Body of pancreas (tissue), 4 donors: Measurements from ENCODE around the gene ARID1B.

ENCODE experiments used
- POLR2A ChIP-seq, 3 donors: fragments of 450-650 bp; IDR thresholded peaks; one replicate each; pipeline ENCODE4 v1.6.1; 2016; ENCODE audit warnings: antibody characterized with exemption in 3 of 3, mild to moderate bottlenecking in 2 of 3
- TF ChIP-seq, protein P1 (sequence below), 7 experiments: fragments of 450-650 bp in 4 of 7; fragments of 200-600 bp in 3 of 7; sonication (generic) in 3 of 7; IDR thresholded peaks; one replicate each; pipeline ENCODE4 v1.5.1; 2016 to 2019; ENCODE audit warnings: antibody characterized with exemption in 7 of 7

DNA sequence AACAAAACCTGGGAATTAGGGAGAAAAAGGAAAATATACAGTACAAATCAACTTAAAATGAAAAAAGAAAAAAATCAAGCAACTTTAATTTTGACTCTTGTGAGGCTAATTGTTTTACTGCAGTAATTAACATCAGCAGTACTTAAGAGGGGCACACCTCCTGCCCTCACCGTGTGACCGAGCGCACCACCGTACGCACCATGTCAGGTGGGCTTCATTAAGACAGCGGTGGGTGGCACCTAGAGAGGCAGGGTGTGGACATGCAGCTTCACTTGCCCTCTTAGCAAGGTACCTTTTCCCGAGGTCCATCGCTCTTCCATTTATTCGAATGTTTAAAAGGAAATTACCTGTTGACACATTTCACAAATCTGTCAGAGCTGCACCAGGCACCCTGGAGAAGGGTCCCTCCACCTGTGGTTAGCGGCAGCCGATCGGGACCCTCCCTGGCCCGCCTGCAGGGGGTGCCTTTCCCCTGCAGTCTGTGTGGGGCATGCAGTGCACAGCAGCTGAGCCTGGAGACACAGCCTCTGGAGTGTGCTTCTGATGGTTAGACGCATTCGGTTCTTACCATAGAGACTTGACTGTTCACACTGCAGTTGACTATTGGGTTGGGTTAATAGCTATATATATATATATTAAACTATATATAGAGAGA lies 362.0 kb downstream of the ARID1B start:
- TF ChIP-seq, protein P1, sequence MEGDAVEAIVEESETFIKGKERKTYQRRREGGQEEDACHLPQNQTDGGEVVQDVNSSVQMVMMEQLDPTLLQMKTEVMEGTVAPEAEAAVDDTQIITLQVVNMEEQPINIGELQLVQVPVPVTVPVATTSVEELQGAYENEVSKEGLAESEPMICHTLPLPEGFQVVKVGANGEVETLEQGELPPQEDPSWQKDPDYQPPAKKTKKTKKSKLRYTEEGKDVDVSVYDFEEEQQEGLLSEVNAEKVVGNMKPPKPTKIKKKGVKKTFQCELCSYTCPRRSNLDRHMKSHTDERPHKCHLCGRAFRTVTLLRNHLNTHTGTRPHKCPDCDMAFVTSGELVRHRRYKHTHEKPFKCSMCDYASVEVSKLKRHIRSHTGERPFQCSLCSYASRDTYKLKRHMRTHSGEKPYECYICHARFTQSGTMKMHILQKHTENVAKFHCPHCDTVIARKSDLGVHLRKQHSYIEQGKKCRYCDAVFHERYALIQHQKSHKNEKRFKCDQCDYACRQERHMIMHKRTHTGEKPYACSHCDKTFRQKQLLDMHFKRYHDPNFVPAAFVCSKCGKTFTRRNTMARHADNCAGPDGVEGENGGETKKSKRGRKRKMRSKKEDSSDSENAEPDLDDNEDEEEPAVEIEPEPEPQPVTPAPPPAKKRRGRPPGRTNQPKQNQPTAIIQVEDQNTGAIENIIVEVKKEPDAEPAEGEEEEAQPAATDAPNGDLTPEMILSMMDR (IDR thresholded peaks at IDR 0.05): no peak
- TF ChIP-seq POLR2A (IDR thresholded peaks at IDR 0.05): no peak
